GM23338 (cell line): ENCODE data around the gene GABRE. TPM values are rescaled to one million over a fixed set of nuclear protein-coding genes. Genes with fewer than 3 reads are reported as not detected.

Experiments
- ATAC-seq: fragments of 200-7000 bp; cut with Tn5 transposase; 3 replicates; pipeline ENCODE4 v1.9.1; 2020
- DNase-seq: peaks from one replicate; pipeline ENCODE4 v3.0.0-alpha.2; 2015; ENCODE audit warnings: low spot score
- H2AFZ ChIP-seq: fragments of 200-600 bp; sonication (generic); 2 replicates; pipeline ENCODE4 v1.8.0; 2016; ENCODE audit warnings: antibody characterized with exemption, mild to moderate bottlenecking, moderate library complexity
- H3F3A ChIP-seq: fragments of 200-600 bp; sonication (generic); replicated peaks from 2 replicates; pipeline ENCODE4 v1.8.0; 2017; ENCODE audit warnings: antibody characterized with exemption, mixed run types, low read depth
- H3K27ac ChIP-seq: fragments of 200-600 bp; sonication (generic); 2 replicates; pipeline ENCODE4 v1.6.1; 2016; ENCODE audit warnings: low read depth
- H3K27me3 ChIP-seq: fragments of 200-600 bp; sonication (generic); 2 replicates; pipeline ENCODE4 v1.8.0; 2016; ENCODE audit warnings: mild to moderate bottlenecking, mixed run types, moderate library complexity; ENCODE audit not compliant: insufficient read depth
- H3K36me3 ChIP-seq: fragments of 200-600 bp; sonication (generic); 2 replicates; pipeline ENCODE4 v1.8.0; 2016; ENCODE audit warnings: mild to moderate bottlenecking; ENCODE audit not compliant: insufficient read depth
- H3K4me1 ChIP-seq: fragments of 200-600 bp; sonication (generic); 2 replicates; pipeline ENCODE4 v1.8.0; 2016; ENCODE audit warnings: mild to moderate bottlenecking, moderate library complexity; ENCODE audit not compliant: insufficient read depth
- H3K4me2 ChIP-seq: fragments of 200-600 bp; sonication (generic); 2 replicates; pipeline ENCODE4 v1.7.1; 2017; ENCODE audit warnings: mixed run types
- H3K4me3 ChIP-seq: fragments of 200-600 bp; sonication (generic); 2 replicates; pipeline ENCODE4 v1.6.1; 2016; ENCODE audit warnings: mixed run types
- H3K79me2 ChIP-seq: fragments of 200-600 bp; sonication (generic); replicated peaks from 2 replicates; pipeline ENCODE4 v1.8.0; 2017; ENCODE audit warnings: mild to moderate bottlenecking; ENCODE audit not compliant: insufficient read depth
- H3K9me2 ChIP-seq: fragments of 200-600 bp; sonication (generic); 2 replicates; pipeline ENCODE4 v1.8.0; 2017; ENCODE audit not compliant: insufficient read depth
- H4K20me1 ChIP-seq: fragments of 200-600 bp; sonication (generic); replicated peaks from 2 replicates; pipeline ENCODE4 v1.8.0; 2017; ENCODE audit warnings: mild to moderate bottlenecking; ENCODE audit not compliant: insufficient read depth
- H3K27ac Mint-ChIP-seq: 2 replicates; pipeline ENCODE4 v1.8.0; 2020; ENCODE audit warnings: inconsistent platforms, mild to moderate bottlenecking, moderate library complexity, mixed read lengths
- H3K27me3 Mint-ChIP-seq: 3 replicates; pipeline ENCODE4 v1.8.0; 2022; ENCODE audit warnings: low read depth, mild to moderate bottlenecking, moderate library complexity, mixed read lengths, inconsistent platforms; ENCODE audit not compliant: insufficient read depth, poor library complexity
- H3K36me3 Mint-ChIP-seq: 3 replicates; pipeline ENCODE4 v1.8.0; 2021; ENCODE audit warnings: low read depth, mild to moderate bottlenecking, inconsistent platforms, moderate library complexity, mixed read lengths
- H3K4me1 Mint-ChIP-seq: 3 replicates; pipeline ENCODE4 v1.8.0; 2020; ENCODE audit warnings: mild to moderate bottlenecking, inconsistent platforms, mixed read lengths
- H3K4me3 Mint-ChIP-seq: 3 replicates; pipeline ENCODE4 v1.8.0; 2021; ENCODE audit warnings: moderate library complexity, mild to moderate bottlenecking, inconsistent platforms, mixed read lengths
- H3K9me3 Mint-ChIP-seq: 3 replicates; pipeline ENCODE4 v1.8.0; 2020; ENCODE audit warnings: moderate library complexity, mild to moderate bottlenecking, inconsistent platforms, mixed read lengths
- CTCF ChIP-seq, 2 experiments: fragments of 200-600 bp in 1 of 2; sonication (generic) in 1 of 2; conservative IDR thresholded peaks; 2 replicates each; pipeline versions ENCODE4 v1.5.1 to v1.6.1; 2016 to 2017; ENCODE audit warnings: antibody characterized with exemption in 2 of 2, low read depth in 2 of 2, mild to moderate bottlenecking in 2 of 2, moderate library complexity in 1 of 2
- ETS1 ChIP-seq: IDR thresholded peaks from 2 replicates; pipeline ENCODE4 v1.6.1; 2016; ENCODE audit warnings: antibody characterized with exemption
- EZH2 ChIP-seq: fragments of 200-600 bp; sonication (generic); IDR thresholded peaks from one replicate; pipeline ENCODE4 v1.8.0; 2017; ENCODE audit warnings: antibody characterized with exemption, mild to moderate bottlenecking, low read depth; ENCODE audit not compliant: unreplicated experiment
- JUNB ChIP-seq: IDR thresholded peaks from one replicate; pipeline ENCODE4 v1.6.1; 2016; ENCODE audit warnings: antibody characterized with exemption; ENCODE audit not compliant: unreplicated experiment
- NANOG ChIP-seq: IDR thresholded peaks from 2 replicates; pipeline ENCODE4 v1.6.1; 2016; ENCODE audit warnings: antibody characterized with exemption, borderline replicate concordance
- POLR2AphosphoS5 ChIP-seq: IDR thresholded peaks from 2 replicates; pipeline ENCODE4 v1.6.1; 2016; ENCODE audit warnings: antibody characterized with exemption, low read depth
- REST ChIP-seq: IDR thresholded peaks from one replicate; pipeline ENCODE4 v1.6.1; 2018; ENCODE audit warnings: antibody characterized with exemption; ENCODE audit not compliant: unreplicated experiment
- STAT1 ChIP-seq: IDR thresholded peaks from one replicate; pipeline ENCODE4 v1.6.1; 2016; ENCODE audit warnings: antibody characterized with exemption; ENCODE audit not compliant: unreplicated experiment
- ZNF114 ChIP-seq: fragments of 250-450 bp; sonication (Bioruptor Pico); IDR thresholded peaks from 2 replicates; pipeline ENCODE4 v1.5.0; 2020; ENCODE audit warnings: mild to moderate bottlenecking, moderate library complexity
- polyA plus RNA-seq: library from polyadenylated mRNA; unstranded; fragments of >200 nt; fragmentation: Nextera tagmentation; extraction: Ambion mirVana; gene quantifications from 2 replicates; pipeline ENCODE4 v1.2.1, GENCODE V29; 2016
- total RNA-seq: library from RNA; depleted of rRNA; stranded (reverse); fragments of >200 nt; shearing (Covaris generic); gene quantifications from 2 replicates; pipeline ENCODE4 v1.2.3, GENCODE V29; 2014

GABRE gene
- total and polyA plus RNA-seq, 2 experiments from 2014 or later: 4.9 to 8.3 TPM

GRCh38 chrX:151985531-151985930 is 11.1 kb upstream of the GABRE start (continued):
- TF ChIP-seq STAT1 (no peak), NANOG (no peak)

GRCh38 chrX:151984902-151985301 is 10.4 kb upstream of the GABRE start:
- H3K27me3 ChIP-seq: no peaks in the 10 kb centered on the region
- no peak overlapping the region for H3K4me3 ChIP-seq
- H3K27ac Mint-ChIP-seq: no peak overlapping the region
- no peaks in the 10 kb centered on the region for H3K4me1 Mint-ChIP-seq
- H3K4me3 Mint-ChIP-seq: no peak overlapping the region
- H3K4me1 ChIP-seq: no peaks in the 10 kb centered on the region
- H3K27ac ChIP-seq: no peak overlapping the region
- H3K36me3 ChIP-seq: no peaks in the 10 kb centered on the region
- H3K9me3 Mint-ChIP-seq: no peaks in the 10 kb centered on the region
- no peak for DNase-seq
- H3K4me2 ChIP-seq: no peak overlapping the region
- no peaks in the 10 kb centered on the region for H3K36me3 Mint-ChIP-seq
- TF ChIP-seq JUNB: no peak
- TF ChIP-seq STAT1: no peak
- no peak for TF ChIP-seq ZNF114
- no peak for TF ChIP-seq NANOG
- no peak for TF ChIP-seq EZH2
- no peak for TF ChIP-seq CTCF (conservative IDR thresholded peaks at IDR 0.05; ENCODE audit: low read depth in 2 of 2)
- no peak for TF ChIP-seq POLR2AphosphoS5
- TF ChIP-seq ETS1: no peak
- H3K9me2 ChIP-seq: no peaks in the 10 kb centered on the region
- ATAC-seq: no peak
- H3K27me3 Mint-ChIP-seq: no peaks in the 10 kb centered on the region
- H3F3A ChIP-seq: no peaks in the 10 kb centered on the region
- no peaks in the 10 kb centered on the region for H3K79me2 ChIP-seq
- no peaks in the 10 kb centered on the region for H4K20me1 ChIP-seq
- no peak overlapping the region for H2AFZ ChIP-seq

- H3K27me3 ChIP-seq: no peaks in the 10 kb centered on the region
- H3K27ac ChIP-seq: no peak overlapping the region
- no peaks in the 10 kb centered on the region for H3K4me1 ChIP-seq
- Mint-ChIP-seq H3K4me1 (no peaks in the 10 kb centered on the region), H3K4me3 (no peak overlapping the region), H3K36me3 (no peaks in the 10 kb centered on the region), H3K27me3 (no peaks in the 10 kb centered on the region), H3K9me3 (no peaks in the 10 kb centered on the region), H3K27ac (no peak overlapping the region)
- no peaks in the 10 kb centered on the region for H3F3A ChIP-seq
- TF ChIP-seq POLR2AphosphoS5: no peak
- TF ChIP-seq REST: no peak
- TF ChIP-seq CTCF (conservative IDR thresholded peaks at IDR 0.05; ENCODE audit: low read depth in 2 of 2): no peak
- TF ChIP-seq JUNB: no peak
- no peak overlapping the region for H3K4me2 ChIP-seq
- H3K4me3 ChIP-seq: no peak overlapping the region
- no peaks in the 10 kb centered on the region for H4K20me1 ChIP-seq
- H3K36me3 ChIP-seq: no peaks in the 10 kb centered on the region
- no peaks in the 10 kb centered on the region for H3K79me2 ChIP-seq
- DNase-seq (no peak), ATAC-seq (no peak)
- no peaks in the 10 kb centered on the region for H3K9me2 ChIP-seq
- H2AFZ ChIP-seq: no peak overlapping the region
Measured at GRCh38 chrX:151984328-151984727, 9.9 kb upstream of the GABRE start.
